OCI-LY3 (cell line): Measurements from ENCODE around the gene CTBP2.

Experiments
- H2AFZ ChIP-seq: fragments of 200-600, 300-600 bp; shearing (Covaris generic); 2 replicates; pipeline ENCODE4 v1.6.0; 2014; ENCODE audit warnings: antibody characterized with exemption, low read depth, low read length
- H3K27ac ChIP-seq: fragments of 200-600, 300-600 bp; sonication (generic); 2 replicates; pipeline ENCODE4 v1.5.1; 2014; ENCODE audit warnings: mild to moderate bottlenecking, low read length, moderate library complexity, mixed read lengths
- H3K27me3 ChIP-seq: fragments of 200-600, 300-600 bp; sonication (generic); 2 replicates; pipeline ENCODE4 v1.6.1; 2014; ENCODE audit warnings: low read depth, low read length, mixed read lengths
- H3K36me3 ChIP-seq: fragments of 200-600, 300-600 bp; sonication (generic); replicated peaks from 2 replicates; pipeline ENCODE3; 2014; ENCODE audit warnings: low read depth, low read length, mixed read lengths
- H3K4me1 ChIP-seq: fragments of 300-600, 200-600 bp; sonication (generic); 2 replicates; pipeline ENCODE4 v1.6.1; 2014; ENCODE audit warnings: low read length, mixed read lengths
- H3K4me2 ChIP-seq: fragments of 200-600, 300-600 bp; sonication (generic); 2 replicates; pipeline ENCODE4 v1.6.1; 2014; ENCODE audit warnings: low read length, mixed read lengths
- H3K4me3 ChIP-seq: fragments of 300-600, 200-600 bp; sonication (generic); 2 replicates; pipeline ENCODE4 v1.5.1; 2014; ENCODE audit warnings: antibody characterized with exemption, mild to moderate bottlenecking, low read length, moderate library complexity
- H3K79me2 ChIP-seq: fragments of 300-600, 200-600 bp; shearing (Covaris generic); 2 replicates; pipeline ENCODE4 v1.6.1; 2014; ENCODE audit warnings: mild to moderate bottlenecking, low read length, mixed read lengths
- H3K9ac ChIP-seq: fragments of 300-600, 200-600 bp; shearing (Covaris generic); 2 replicates; pipeline ENCODE4 v1.6.0; 2014; ENCODE audit warnings: mild to moderate bottlenecking, low read length, moderate library complexity
- H3K9me3 ChIP-seq: fragments of 200-600, 300-600 bp; shearing (Covaris generic); 2 replicates; pipeline ENCODE4 v1.6.1; 2014; ENCODE audit warnings: low read length, mixed read lengths; ENCODE audit not compliant: insufficient read depth
- H4K20me1 ChIP-seq: fragments of 200-600, 300-600 bp; sonication (generic); 2 replicates; pipeline ENCODE4 v1.6.1; 2016; ENCODE audit warnings: low read length, mixed read lengths; ENCODE audit not compliant: insufficient read depth
- EZH2phosphoT487 ChIP-seq: fragments of 200-600 bp; shearing (Covaris generic); IDR thresholded peaks from 2 replicates; pipeline ENCODE4 v1.6.1; 2018; ENCODE audit warnings: antibody characterized with exemption, mixed run types, low read depth
- TF ChIP-seq, protein P1 (sequence below): fragments of 200-600, 300-600 bp; sonication (generic); IDR thresholded peaks from 2 replicates; pipeline ENCODE4 v1.5.1; 2014; ENCODE audit warnings: antibody characterized with exemption, low read length, low read depth

The CTBP2 gene

DNA sequence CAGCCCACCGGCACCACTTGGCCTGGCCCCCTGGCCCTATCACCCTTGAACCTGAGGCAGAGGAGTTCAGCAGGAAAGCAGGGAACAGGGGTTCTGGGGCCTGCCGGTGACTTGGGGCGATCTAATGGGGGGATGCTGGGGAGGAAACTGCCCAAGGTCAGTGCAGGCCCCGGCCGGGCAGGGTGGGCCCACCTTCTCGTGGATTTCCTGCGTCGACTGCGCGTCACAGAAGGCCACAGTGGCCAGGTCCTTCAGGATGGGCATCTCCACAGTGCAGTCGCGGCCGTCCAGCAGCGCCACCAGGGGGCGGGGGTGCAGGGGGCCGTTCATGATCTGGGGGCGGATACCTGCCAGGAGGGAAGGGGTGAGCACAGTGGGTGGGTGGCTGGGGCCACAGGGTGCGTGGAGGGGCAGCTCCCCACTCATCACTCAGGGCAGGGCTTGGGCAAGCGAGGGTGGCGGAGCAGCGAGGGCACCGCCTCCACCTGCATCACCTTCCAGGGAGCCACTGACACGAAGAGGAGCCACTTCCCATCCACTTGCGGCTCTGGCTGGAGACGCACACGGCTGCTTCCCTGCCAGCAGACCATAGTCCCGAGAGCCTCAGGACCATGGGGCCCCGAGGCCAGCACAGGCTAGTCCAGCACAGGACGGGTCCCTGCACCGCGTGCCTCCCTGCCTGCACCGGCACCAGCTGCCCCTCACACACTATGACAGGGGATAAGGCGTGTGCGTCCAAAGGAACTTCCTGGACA, 157.0 kb downstream of the CTBP2 start:
- no peaks in the 10 kb centered on the region for H3K9me3 ChIP-seq
- no peak overlapping the region for H2AFZ ChIP-seq
- H3K79me2 ChIP-seq = no peaks in the 10 kb centered on the region
- H3K4me2 ChIP-seq = no peak overlapping the region
- H3K27ac ChIP-seq = no peak overlapping the region
- H3K4me3 ChIP-seq = no peak overlapping the region
- H3K4me1 ChIP-seq = no peaks in the 10 kb centered on the region
- H3K27me3 ChIP-seq = no peaks in the 10 kb centered on the region
- H4K20me1 ChIP-seq = no peaks in the 10 kb centered on the region
- H3K9ac ChIP-seq = no peak overlapping the region
- no peak for TF ChIP-seq EZH2phosphoT487
- TF ChIP-seq, protein P1, sequence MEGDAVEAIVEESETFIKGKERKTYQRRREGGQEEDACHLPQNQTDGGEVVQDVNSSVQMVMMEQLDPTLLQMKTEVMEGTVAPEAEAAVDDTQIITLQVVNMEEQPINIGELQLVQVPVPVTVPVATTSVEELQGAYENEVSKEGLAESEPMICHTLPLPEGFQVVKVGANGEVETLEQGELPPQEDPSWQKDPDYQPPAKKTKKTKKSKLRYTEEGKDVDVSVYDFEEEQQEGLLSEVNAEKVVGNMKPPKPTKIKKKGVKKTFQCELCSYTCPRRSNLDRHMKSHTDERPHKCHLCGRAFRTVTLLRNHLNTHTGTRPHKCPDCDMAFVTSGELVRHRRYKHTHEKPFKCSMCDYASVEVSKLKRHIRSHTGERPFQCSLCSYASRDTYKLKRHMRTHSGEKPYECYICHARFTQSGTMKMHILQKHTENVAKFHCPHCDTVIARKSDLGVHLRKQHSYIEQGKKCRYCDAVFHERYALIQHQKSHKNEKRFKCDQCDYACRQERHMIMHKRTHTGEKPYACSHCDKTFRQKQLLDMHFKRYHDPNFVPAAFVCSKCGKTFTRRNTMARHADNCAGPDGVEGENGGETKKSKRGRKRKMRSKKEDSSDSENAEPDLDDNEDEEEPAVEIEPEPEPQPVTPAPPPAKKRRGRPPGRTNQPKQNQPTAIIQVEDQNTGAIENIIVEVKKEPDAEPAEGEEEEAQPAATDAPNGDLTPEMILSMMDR = no peak
- H3K36me3 ChIP-seq = no peaks in the 10 kb centered on the region

DNA sequence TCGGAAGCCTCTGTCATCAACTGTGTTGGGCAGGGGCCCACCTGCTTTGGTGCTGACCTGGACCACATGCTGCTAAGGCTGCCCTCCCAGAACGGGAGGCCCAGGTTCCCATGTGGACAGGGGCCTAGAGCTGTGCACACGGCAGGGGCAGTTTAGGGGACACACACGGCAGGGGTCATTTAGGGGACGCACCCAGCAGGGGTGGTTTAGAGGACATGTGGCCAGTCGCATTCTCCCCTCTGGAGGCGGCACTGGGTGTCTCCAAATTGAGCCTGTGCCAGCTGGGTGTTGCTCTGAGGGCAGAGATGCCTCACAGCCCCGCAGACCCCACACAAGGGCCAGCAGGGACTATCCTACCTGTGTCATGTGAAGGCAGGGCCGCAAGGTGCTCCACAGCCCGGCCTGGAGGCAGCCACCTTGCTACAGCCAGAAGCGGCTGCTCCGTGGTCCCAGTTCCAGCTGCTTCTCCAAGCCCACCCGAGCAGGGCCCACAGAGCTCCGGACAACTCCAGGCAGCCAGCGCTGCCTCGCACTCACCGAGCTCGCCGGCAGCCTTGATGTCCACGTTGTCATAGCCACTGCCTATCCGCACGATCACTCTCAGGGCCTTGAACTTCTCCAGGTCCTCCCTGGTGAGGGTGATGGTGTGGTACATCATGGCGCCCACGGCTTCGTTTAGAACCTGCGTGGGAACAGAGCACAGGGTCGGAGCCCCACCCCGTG, 157.8 kb downstream of the CTBP2 start:
- no peak overlapping the region for H2AFZ ChIP-seq
- H3K4me1 ChIP-seq = no peaks in the 10 kb centered on the region
- no peaks in the 10 kb centered on the region for H3K36me3 ChIP-seq
- no peaks in the 10 kb centered on the region for H3K79me2 ChIP-seq
- no peaks in the 10 kb centered on the region for H3K9me3 ChIP-seq
- H3K4me3 ChIP-seq = no peak overlapping the region
- TF ChIP-seq, protein P1 = no peak
- TF ChIP-seq EZH2phosphoT487 = no peak
- H3K27ac ChIP-seq = no peak overlapping the region
- H3K4me2 ChIP-seq = no peak overlapping the region
- no peaks in the 10 kb centered on the region for H4K20me1 ChIP-seq
- H3K9ac ChIP-seq = no peak overlapping the region
- no peaks in the 10 kb centered on the region for H3K27me3 ChIP-seq

DNA sequence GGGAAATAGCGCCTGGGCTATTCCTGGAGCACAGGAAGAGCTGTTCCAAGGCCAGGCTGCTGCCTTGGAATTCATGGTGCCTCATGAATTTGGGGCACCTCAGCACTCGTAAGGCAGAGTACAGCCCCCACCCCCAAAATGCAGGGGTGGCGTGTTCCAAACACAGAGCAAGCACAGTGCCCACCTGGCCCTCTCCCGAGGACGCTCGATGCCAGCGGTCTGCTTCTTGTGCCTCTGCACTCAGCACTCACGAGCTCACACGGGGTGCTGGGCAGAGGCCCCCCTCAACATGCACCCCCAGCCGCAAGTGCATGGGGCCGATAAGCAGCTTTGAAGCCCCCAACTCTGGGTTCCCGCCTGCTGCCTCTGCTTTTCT, 158.3 kb downstream of the CTBP2 start:
- no peak overlapping the region for H3K9ac ChIP-seq
- H3K27me3 ChIP-seq = no peaks in the 10 kb centered on the region
- no peaks in the 10 kb centered on the region for H3K4me1 ChIP-seq
- no peaks in the 10 kb centered on the region for H3K79me2 ChIP-seq
- no peaks in the 10 kb centered on the region for H3K9me3 ChIP-seq
- no peak overlapping the region for H3K4me2 ChIP-seq
- no peaks in the 10 kb centered on the region for H4K20me1 ChIP-seq
- H3K27ac ChIP-seq = no peak overlapping the region
- H3K4me3 ChIP-seq = no peak overlapping the region
- TF ChIP-seq EZH2phosphoT487 = no peak
- TF ChIP-seq, protein P1 = no peak
- H2AFZ ChIP-seq = no peak overlapping the region
- H3K36me3 ChIP-seq = no peaks in the 10 kb centered on the region

GRCh38 chr10:125001313-125002046, 158.9 kb downstream of the CTBP2 start:
- H3K27me3 ChIP-seq = no peaks in the 10 kb centered on the region
- H3K4me2 ChIP-seq = no peak overlapping the region
- H3K4me1 ChIP-seq = no peaks in the 10 kb centered on the region
- H3K9me3 ChIP-seq = no peaks in the 10 kb centered on the region
- no peak overlapping the region for H2AFZ ChIP-seq
- H3K27ac ChIP-seq = no peak overlapping the region
- no peaks in the 10 kb centered on the region for H3K79me2 ChIP-seq
- H3K9ac ChIP-seq = no peak overlapping the region
- no peaks in the 10 kb centered on the region for H4K20me1 ChIP-seq
- TF ChIP-seq, protein P1 = no peak
- TF ChIP-seq EZH2phosphoT487 = no peak
- no peaks in the 10 kb centered on the region for H3K36me3 ChIP-seq
- no peak overlapping the region for H3K4me3 ChIP-seq
